IMR-90 (cell line): ENCODE data around the gene TDRD1. TPM values are rescaled to one million over a fixed set of nuclear protein-coding genes. Genes with fewer than 3 reads are reported as not detected.

Experiments used
- ATAC-seq: fragments of 200-7000 bp; cut with Tn5 transposase; 2 replicates; pipeline ENCODE4 v1.9.1; 2020; ENCODE audit warnings: low read depth, mild to moderate bottlenecking, moderate library complexity
- BruUV-seq: library from RNA; stranded (reverse); fragments of 400-500 nt; replicated peaks from 2 replicates; lab custom pipeline; 2021; lab: Mats Ljungman, UMichigan
- CTCF ChIA-PET: fragments of 300-600 bp; formaldehyde crosslinking; extraction: SDS; loops from one replicate; lab custom pipeline; 2021; ENCODE audit warnings: antibody characterized with exemption; lab: Yijun Ruan, JAX
- POLR2A ChIA-PET: fragments of 300-600 bp; sonication (Branson Sonifier 250); formaldehyde crosslinking; loops from one replicate; lab custom pipeline; 2022; ENCODE audit warnings: antibody characterized with exemption; ENCODE audit not compliant: unreplicated experiment; lab: Charles Lee
- DNase-seq: peaks from one replicate; pipeline ENCODE4 v3.0.0; 2013
- H2AFZ ChIP-seq: replicated peaks from 2 replicates; pipeline ENCODE3; 2013; ENCODE audit warnings: low read length, mild to moderate bottlenecking; ENCODE audit not compliant: poor library complexity
- H2AK5ac ChIP-seq: 2 replicates; pipeline ENCODE4 v1.6.1; 2013; ENCODE audit warnings: low read depth, low read length, inconsistent platforms
- H2AK9ac ChIP-seq: replicated peaks from 2 replicates; pipeline ENCODE3; 2013; ENCODE audit warnings: mild to moderate bottlenecking, low read depth, low read length, moderate library complexity; ENCODE audit not compliant: poor library complexity
- H2BK120ac ChIP-seq: 2 replicates; pipeline ENCODE4 v1.6.1; 2013; ENCODE audit warnings: low read depth, low read length, inconsistent platforms
- H2BK15ac ChIP-seq: 3 replicates; pipeline ENCODE4 v1.6.1; 2013; ENCODE audit warnings: low read depth, low read length, inconsistent platforms
- H2BK20ac ChIP-seq: 2 replicates; pipeline ENCODE4 v1.6.1; 2013; ENCODE audit warnings: low read depth, mild to moderate bottlenecking, inconsistent platforms, low read length, moderate library complexity
- H2BK5ac ChIP-seq: 2 replicates; pipeline ENCODE4 v1.6.1; 2013; ENCODE audit warnings: mild to moderate bottlenecking, low read depth, low read length, inconsistent platforms; ENCODE audit not compliant: poor library complexity, severe bottlenecking
- H3K14ac ChIP-seq: replicated peaks from 2 replicates; pipeline ENCODE4 v1.6.1; 2013; ENCODE audit warnings: low read depth, low read length, inconsistent platforms
- H3K18ac ChIP-seq: 2 replicates; pipeline ENCODE4 v1.6.1; 2013; ENCODE audit warnings: low read depth, low read length, control low read depth
- H3K23ac ChIP-seq: 2 replicates; pipeline ENCODE4 v1.6.1; 2013; ENCODE audit warnings: low read depth, low read length, inconsistent platforms
- H3K27ac ChIP-seq: 2 replicates; pipeline ENCODE4 v1.5.1; 2013; ENCODE audit warnings: mild to moderate bottlenecking, control low read depth, low read length; ENCODE audit not compliant: insufficient read depth
- H3K27me3 ChIP-seq: 2 replicates; pipeline ENCODE4 v1.6.1; 2013; ENCODE audit warnings: low read length; ENCODE audit not compliant: control insufficient read depth, insufficient read depth
- H3K36me3 ChIP-seq: 2 replicates; pipeline ENCODE4 v1.6.1; 2013; ENCODE audit warnings: low read length, mixed read lengths; ENCODE audit not compliant: control insufficient read depth, insufficient read depth
- H3K4ac ChIP-seq: 2 replicates; pipeline ENCODE4 v1.6.1; 2013; ENCODE audit warnings: low read depth, low read length, inconsistent platforms
- H3K4me1 ChIP-seq: 2 replicates; pipeline ENCODE4 v1.6.1; 2013; ENCODE audit warnings: low read length, mixed read lengths; ENCODE audit not compliant: control insufficient read depth, insufficient read depth
- H3K4me2 ChIP-seq: 2 replicates; pipeline ENCODE4 v1.6.1; 2013; ENCODE audit warnings: low read depth, mild to moderate bottlenecking, control low read depth, low read length, moderate library complexity
- H3K4me3 ChIP-seq: 2 replicates; pipeline ENCODE4 v1.5.1; 2013; ENCODE audit warnings: low read depth, mild to moderate bottlenecking, control low read depth, low read length, moderate library complexity; ENCODE audit not compliant: insufficient read depth
- H3K56ac ChIP-seq: 2 replicates; pipeline ENCODE4 v1.6.1; 2013; ENCODE audit warnings: low read length, inconsistent platforms; ENCODE audit not compliant: insufficient read depth; ENCODE audit errors: extremely low read depth
- H3K79me1 ChIP-seq, 2 experiments: 2 replicates each; pipeline ENCODE4 v1.6.1; 2013; ENCODE audit warnings: low read length in 2 of 2, inconsistent platforms in 1 of 2, low read depth in 1 of 2
- H3K9ac ChIP-seq: 2 replicates; pipeline ENCODE4 v1.6.1; 2013; ENCODE audit warnings: low read depth, low read length, control low read depth
- H3K9me1 ChIP-seq: 2 replicates; pipeline ENCODE4 v1.6.1; 2013; ENCODE audit warnings: low read length, inconsistent platforms; ENCODE audit not compliant: insufficient read depth
- H3K9me3 ChIP-seq: 2 replicates; pipeline ENCODE4 v1.6.1; 2013; ENCODE audit warnings: low read length; ENCODE audit not compliant: control insufficient read depth, insufficient read depth
- H4K20me1 ChIP-seq: 2 replicates; pipeline ENCODE4 v1.6.1; 2013; ENCODE audit warnings: low read length, inconsistent platforms; ENCODE audit not compliant: insufficient read depth
- H4K5ac ChIP-seq: 2 replicates; pipeline ENCODE4 v1.6.1; 2013; ENCODE audit warnings: mild to moderate bottlenecking, low read depth, low read length, control low read depth
- H4K8ac ChIP-seq, 2 experiments: 2 replicates each; pipeline ENCODE4 v1.6.1; 2013; ENCODE audit warnings: low read depth in 2 of 2, low read length in 2 of 2, control low read depth in 1 of 2, inconsistent platforms in 1 of 2
- H4K91ac ChIP-seq: 2 replicates; pipeline ENCODE4 v1.6.1; 2013; ENCODE audit warnings: low read depth, low read length, inconsistent platforms; ENCODE audit not compliant: insufficient read depth
- BHLHE40 ChIP-seq: fragments of 150-350 bp; IDR thresholded peaks from 2 replicates; pipeline ENCODE4 v1.6.1; 2016; ENCODE audit warnings: mild to moderate bottlenecking, low read depth, low read length
- CEBPB ChIP-seq: IDR thresholded peaks from 2 replicates; pipeline ENCODE4 v1.6.1; 2012; ENCODE audit warnings: low read depth, low read length, improper control_type of control experiment
- CHD1 ChIP-seq: IDR thresholded peaks from 2 replicates; pipeline ENCODE4 v1.6.1; 2012; ENCODE audit warnings: low read depth, low read length, improper control_type of control experiment
- CTCF ChIP-seq: conservative IDR thresholded peaks from 2 replicates; pipeline ENCODE4 v1.5.1; 2012; ENCODE audit warnings: mild to moderate bottlenecking, low read depth, low read length, improper control_type of control experiment
- ELK1 ChIP-seq: fragments of 150-350 bp; IDR thresholded peaks from 2 replicates; pipeline ENCODE4 v1.6.1; 2016; ENCODE audit warnings: low read depth, mild to moderate bottlenecking, low read length, moderate library complexity, borderline replicate concordance
- FOS ChIP-seq: fragments of 150-350 bp; IDR thresholded peaks from 2 replicates; pipeline ENCODE4 v1.6.1; 2016; ENCODE audit warnings: low read depth, low read length
- MAFK ChIP-seq: IDR thresholded peaks from 2 replicates; pipeline ENCODE4 v1.6.1; 2012; ENCODE audit warnings: low read depth, low read length, improper control_type of control experiment
- MAZ ChIP-seq: IDR thresholded peaks from 2 replicates; pipeline ENCODE4 v1.6.1; 2012; ENCODE audit warnings: low read depth, mild to moderate bottlenecking, low read length, improper control_type of control experiment, moderate library complexity, borderline replicate concordance
- MXI1 ChIP-seq: IDR thresholded peaks from 2 replicates; pipeline ENCODE4 v1.6.1; 2012; ENCODE audit warnings: low read depth, mild to moderate bottlenecking, low read length, moderate library complexity, borderline replicate concordance
- NFE2L2 ChIP-seq: fragments of 150-350 bp; IDR thresholded peaks from 2 replicates; pipeline ENCODE4 v1.6.1; 2016; ENCODE audit warnings: low read depth, mild to moderate bottlenecking, low read length
- POLR2A ChIP-seq: IDR thresholded peaks from 2 replicates; pipeline ENCODE4 v1.6.1; 2012; ENCODE audit warnings: mild to moderate bottlenecking, low read depth, low read length
- RAD21 ChIP-seq: IDR thresholded peaks from 2 replicates; pipeline ENCODE4 v1.6.1; 2012; ENCODE audit warnings: low read length, improper control_type of control experiment
- RCOR1 ChIP-seq: IDR thresholded peaks from 2 replicates; pipeline ENCODE4 v1.6.1; 2012; ENCODE audit warnings: mild to moderate bottlenecking, low read length, improper control_type of control experiment; ENCODE audit not compliant: insufficient replicate concordance
- RFX5 ChIP-seq: IDR thresholded peaks from 2 replicates; pipeline ENCODE4 v1.8.0; 2012; ENCODE audit warnings: low read depth, mild to moderate bottlenecking, low read length, moderate library complexity
- SMC3 ChIP-seq: fragments of 150-350 bp; IDR thresholded peaks from 2 replicates; pipeline ENCODE4 v1.6.1; 2016; ENCODE audit warnings: low read depth, mild to moderate bottlenecking, antibody characterized with exemption, low read length, moderate library complexity
- USF2 ChIP-seq: fragments of 150-350 bp; IDR thresholded peaks from 2 replicates; pipeline ENCODE4 v1.6.1; 2017; ENCODE audit warnings: mild to moderate bottlenecking, antibody characterized with exemption, low read length, low read depth
- WGBS, 2 experiments: methylation state at CpG; one replicate each; pipeline versions ENCODE4 v1.1.5 to v1.1.7; 2013; ENCODE audit warnings: missing lambda C conversion rate in 2 of 2; ENCODE audit not compliant: insufficient read length in 1 of 2; ENCODE audit errors: extremely low coverage in 2 of 2; 5-methylcytosine and 5-hydroxymethylcytosine counted together
- dilution Hi-C: fragments of 300-500 bp; cut with HindIII; formaldehyde crosslinking; loops from one replicate; pipeline ENCODE4 v1.14.3; 2018; ENCODE audit warnings: low sequenced_read_pairs; ENCODE audit not compliant: unreplicated experiment
- in situ Hi-C: fragments of 300-500 bp; cut with MboI; formaldehyde crosslinking; loops from 3 replicates; pipeline ENCODE4 v1.14.3; 2019; ENCODE audit warnings: low sequenced_read_pairs, inconsistent platforms, mixed read lengths
- intact Hi-C: fragments of 100-400 bp; cut with micrococcal nuclease; formaldehyde crosslinking; loops from 2 replicates; pipeline ENCODE4 v1.10.0; 2022
- polyA plus RNA-seq, 3 experiments: library from polyadenylated mRNA; depleted of rRNA; stranded (reverse); fragments of >200 nt; gene quantifications; 2 replicates each; pipeline ENCODE4 v1.2.3, GENCODE V29; 2012; ENCODE audit warnings: low replicate concordance in 1 of 3
- total RNA-seq: library from RNA; depleted of rRNA; stranded (reverse); fragments of >200 nt; gene quantifications from 2 replicates; pipeline ENCODE4 v1.2.3, GENCODE V29; 2012

Gene TDRD1
- total and polyA plus RNA-seq, 2 of the 4 experiments (the other 2 are of a cell fraction), result not detected

GRCh38 chr10:114167985-114168384 is 11.2 kb upstream of the TDRD1 start:
- dilution Hi-C loops (no loop called here), in situ Hi-C loops (no loop called here), intact Hi-C loops (no loop called here)
- DNase-seq, result no peak
- Histone ChIP-seq H3K56ac (no peak overlapping the region), H3K14ac (no peak overlapping the region), H4K20me1 (no peaks in the 10 kb centered on the region), H3K27ac (no peak overlapping the region), H3K4me1 (no peaks in the 10 kb centered on the region), H3K9me1 (no peaks in the 10 kb centered on the region), H4K8ac (no peak overlapping the region), H3K79me1 (peaks cover 11 to 24% of the 10 kb centered on the region in 2 experiments), H2BK20ac (no peak overlapping the region), H3K4ac (no peak overlapping the region), H2BK15ac (no peak overlapping the region), H2AK5ac (no peak overlapping the region), H3K9me3 (peaks cover 4% of the 10 kb centered on the region), H3K36me3 (no peaks in the 10 kb centered on the region), H2AFZ (no peak overlapping the region), H2AK9ac (no peak overlapping the region), H4K5ac (no peak overlapping the region), H2BK120ac (no peak overlapping the region), H3K23ac (no peak overlapping the region), H3K18ac (no peak overlapping the region), H3K4me3 (no peak overlapping the region), H4K91ac (no peak overlapping the region), H2BK5ac (no peak overlapping the region), H3K9ac (no peak overlapping the region), H3K27me3 (no peaks in the 10 kb centered on the region), H3K4me2 (no peak overlapping the region)
- TF ChIP-seq POLR2A (no peak), MAFK (no peak), SMC3 (no peak), MXI1 (no peak), CTCF (no peak), CEBPB (no peak), NFE2L2 (no peak), MAZ (no peak), CHD1 (no peak), RFX5 (no peak), BHLHE40 (no peak), FOS (no peak), ELK1 (no peak), RAD21 (no peak), USF2 (no peak), RCOR1 (no peak)
- 92% methylated on average over 2 of the region's 3 CpGs; no CpG with 5 or more reads in 1 of the 2 experiments for WGBS, 2 experiments
- no peak for ATAC-seq
- POLR2A ChIA-PET, result no interaction called here
- CTCF ChIA-PET, result no interaction called here
- no TSS peak for BruUV-seq
